Ishikawa (cell line): Measurements from ENCODE around the gene SOX1.

ENCODE experiments used
- CEBPB ChIP-seq: IDR thresholded peaks from 2 replicates; pipeline ENCODE4 v1.6.1; 2012
- CREB1 ChIP-seq: IDR thresholded peaks from 2 replicates; pipeline ENCODE4 v1.6.1; 2012; ENCODE audit warnings: low read depth
- EGR1 ChIP-seq: IDR thresholded peaks from 2 replicates; pipeline ENCODE4 v1.6.1; 2012
- EP300 ChIP-seq: IDR thresholded peaks from 2 replicates; pipeline ENCODE4 v1.6.1; 2012; ENCODE audit warnings: borderline replicate concordance
- FOXM1 ChIP-seq: IDR thresholded peaks from 2 replicates; pipeline ENCODE4 v1.6.1; 2012; ENCODE audit warnings: low read depth, borderline replicate concordance
- MAX ChIP-seq: IDR thresholded peaks from 2 replicates; pipeline ENCODE4 v1.6.1; 2012
- NFIC ChIP-seq: IDR thresholded peaks from 2 replicates; pipeline ENCODE4 v1.6.1; 2012
- RAD21 ChIP-seq: IDR thresholded peaks from 2 replicates; pipeline ENCODE4 v1.6.1; 2012; ENCODE audit warnings: low read depth
- TAF1 ChIP-seq: IDR thresholded peaks from 2 replicates; pipeline ENCODE4 v1.6.1; 2012; ENCODE audit warnings: low read depth, mild to moderate bottlenecking
- TCF12 ChIP-seq: IDR thresholded peaks from 2 replicates; pipeline ENCODE4 v1.6.1; 2012; ENCODE audit warnings: low read depth
- TEAD4 ChIP-seq: IDR thresholded peaks from 2 replicates; pipeline ENCODE4 v1.6.1; 2012
- YY1 ChIP-seq: IDR thresholded peaks from 2 replicates; pipeline ENCODE4 v1.6.1; 2012; ENCODE audit warnings: low read depth
- ZBTB7A ChIP-seq: IDR thresholded peaks from 2 replicates; pipeline ENCODE4 v1.6.1; 2012; ENCODE audit warnings: low read depth
- TF ChIP-seq, protein P1 (sequence below): IDR thresholded peaks from 2 replicates; pipeline ENCODE4 v1.6.1; 2012
- TF ChIP-seq, protein P2 (sequence below): IDR thresholded peaks from 2 replicates; pipeline ENCODE4 v1.6.1; 2012; ENCODE audit warnings: low read depth, mild to moderate bottlenecking

Gene SOX1

GRCh38 chr13:112069845-112070251, 2.9 kb downstream of the SOX1 start:
- TF ChIP-seq EGR1, result no peak
- TF ChIP-seq CEBPB, result no peak
- no peak for TF ChIP-seq RAD21
- TF ChIP-seq, protein P1, sequence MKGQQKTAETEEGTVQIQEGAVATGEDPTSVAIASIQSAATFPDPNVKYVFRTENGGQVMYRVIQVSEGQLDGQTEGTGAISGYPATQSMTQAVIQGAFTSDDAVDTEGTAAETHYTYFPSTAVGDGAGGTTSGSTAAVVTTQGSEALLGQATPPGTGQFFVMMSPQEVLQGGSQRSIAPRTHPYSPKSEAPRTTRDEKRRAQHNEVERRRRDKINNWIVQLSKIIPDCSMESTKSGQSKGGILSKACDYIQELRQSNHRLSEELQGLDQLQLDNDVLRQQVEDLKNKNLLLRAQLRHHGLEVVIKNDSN, result no peak
- no peak for TF ChIP-seq YY1
- no peak for TF ChIP-seq EP300
- TF ChIP-seq, protein P2, sequence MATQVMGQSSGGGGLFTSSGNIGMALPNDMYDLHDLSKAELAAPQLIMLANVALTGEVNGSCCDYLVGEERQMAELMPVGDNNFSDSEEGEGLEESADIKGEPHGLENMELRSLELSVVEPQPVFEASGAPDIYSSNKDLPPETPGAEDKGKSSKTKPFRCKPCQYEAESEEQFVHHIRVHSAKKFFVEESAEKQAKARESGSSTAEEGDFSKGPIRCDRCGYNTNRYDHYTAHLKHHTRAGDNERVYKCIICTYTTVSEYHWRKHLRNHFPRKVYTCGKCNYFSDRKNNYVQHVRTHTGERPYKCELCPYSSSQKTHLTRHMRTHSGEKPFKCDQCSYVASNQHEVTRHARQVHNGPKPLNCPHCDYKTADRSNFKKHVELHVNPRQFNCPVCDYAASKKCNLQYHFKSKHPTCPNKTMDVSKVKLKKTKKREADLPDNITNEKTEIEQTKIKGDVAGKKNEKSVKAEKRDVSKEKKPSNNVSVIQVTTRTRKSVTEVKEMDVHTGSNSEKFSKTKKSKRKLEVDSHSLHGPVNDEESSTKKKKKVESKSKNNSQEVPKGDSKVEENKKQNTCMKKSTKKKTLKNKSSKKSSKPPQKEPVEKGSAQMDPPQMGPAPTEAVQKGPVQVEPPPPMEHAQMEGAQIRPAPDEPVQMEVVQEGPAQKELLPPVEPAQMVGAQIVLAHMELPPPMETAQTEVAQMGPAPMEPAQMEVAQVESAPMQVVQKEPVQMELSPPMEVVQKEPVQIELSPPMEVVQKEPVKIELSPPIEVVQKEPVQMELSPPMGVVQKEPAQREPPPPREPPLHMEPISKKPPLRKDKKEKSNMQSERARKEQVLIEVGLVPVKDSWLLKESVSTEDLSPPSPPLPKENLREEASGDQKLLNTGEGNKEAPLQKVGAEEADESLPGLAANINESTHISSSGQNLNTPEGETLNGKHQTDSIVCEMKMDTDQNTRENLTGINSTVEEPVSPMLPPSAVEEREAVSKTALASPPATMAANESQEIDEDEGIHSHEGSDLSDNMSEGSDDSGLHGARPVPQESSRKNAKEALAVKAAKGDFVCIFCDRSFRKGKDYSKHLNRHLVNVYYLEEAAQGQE, result no peak
- no peak for TF ChIP-seq NFIC
- TF ChIP-seq CREB1, result no peak
- no peak for TF ChIP-seq MAX
- TF ChIP-seq FOXM1, result no peak

DNA sequence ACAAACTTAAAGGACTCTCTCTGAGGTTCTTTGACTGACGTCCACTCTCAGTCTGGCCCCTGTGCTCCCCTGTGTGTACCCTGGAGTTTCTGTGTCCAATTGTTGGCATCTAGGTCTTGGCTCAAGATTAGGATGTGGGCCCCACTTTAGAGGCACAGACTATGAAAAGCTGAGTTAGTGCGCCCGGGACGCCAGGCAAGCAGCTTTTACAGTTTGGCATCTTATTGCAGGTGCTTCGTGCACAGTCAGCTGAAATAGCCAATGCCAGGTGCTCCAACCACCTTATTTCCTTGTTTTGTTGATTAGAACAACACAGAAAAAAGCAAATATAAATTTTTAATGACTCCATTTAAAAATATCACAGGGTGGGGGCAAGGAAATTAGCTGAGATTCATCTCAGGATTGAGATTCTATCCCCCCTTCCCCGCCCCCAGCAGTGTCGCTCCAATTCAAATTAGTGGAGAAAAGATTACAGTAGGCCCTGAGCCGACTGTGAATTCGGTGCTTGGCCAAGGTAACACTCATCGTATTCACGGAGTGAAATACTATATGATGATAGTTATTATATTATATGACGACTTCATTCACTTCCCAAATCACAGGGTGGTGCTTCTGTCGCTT, 4.3 kb downstream of the SOX1 start:
- TF ChIP-seq, protein P1, result no peak
- TF ChIP-seq NFIC, result no peak
- TF ChIP-seq CREB1, result no peak
- no peak for TF ChIP-seq EP300
- no peak for TF ChIP-seq TEAD4
- no peak for TF ChIP-seq FOXM1
- TF ChIP-seq ZBTB7A, result no peak

GRCh38 chr13:112071723-112072533, 5.0 kb downstream of the SOX1 start:
- TF ChIP-seq FOXM1, result no peak
- TF ChIP-seq, protein P1, result no peak

GRCh38 chr13:112072534-112073244, 5.7 kb downstream of the SOX1 start:
- TF ChIP-seq CEBPB (no peak), MAX (no peak), TEAD4 (no peak), CREB1 (no peak), EP300 (no peak)
- TF ChIP-seq, protein P1, result no peak

DNA sequence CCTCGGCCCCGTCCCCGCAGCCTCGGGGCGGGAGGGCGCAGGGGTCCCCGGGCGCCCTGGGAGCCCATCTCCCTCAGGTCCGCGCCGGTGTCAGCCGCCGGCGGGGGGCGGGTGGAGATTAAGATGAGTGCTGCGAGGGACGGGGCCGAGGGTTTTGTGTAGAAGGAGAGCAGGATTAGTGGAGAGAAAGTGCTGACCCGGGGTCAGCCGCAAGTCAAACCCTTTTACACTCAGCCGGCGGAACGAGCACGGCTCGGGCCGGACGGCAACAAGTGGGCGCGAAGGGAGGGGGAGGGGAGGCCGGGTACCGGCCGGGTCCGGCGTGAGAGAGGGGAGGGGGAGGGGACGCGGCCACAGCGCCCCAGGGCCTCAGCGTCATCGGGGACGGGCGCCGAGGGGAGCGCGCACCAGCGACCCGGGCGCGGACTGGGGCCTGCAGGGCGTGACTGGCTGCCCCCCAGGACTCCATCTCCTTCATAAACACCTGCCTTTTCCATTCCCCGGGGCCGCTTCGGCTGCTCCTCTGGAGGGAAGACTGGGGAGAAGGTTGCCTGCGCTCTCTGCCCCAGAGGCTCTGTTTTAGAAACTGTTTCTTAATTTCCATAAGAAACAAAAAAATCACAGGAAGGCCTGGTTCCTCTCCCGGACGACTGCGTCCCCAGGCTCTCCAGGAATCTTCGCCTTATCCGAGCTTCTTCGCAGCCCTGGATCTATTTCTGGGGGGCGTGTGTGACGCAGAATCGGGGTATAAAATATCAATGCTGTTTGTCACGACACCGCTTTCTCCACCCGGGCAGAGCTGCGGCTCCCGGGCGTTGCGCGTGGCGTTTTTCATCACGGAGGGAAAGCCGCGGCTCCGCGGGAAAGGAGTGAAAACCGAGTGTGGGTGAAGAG, 6.5 kb downstream of the SOX1 start:
- no peak for TF ChIP-seq TEAD4
- TF ChIP-seq TCF12, result no peak
- no peak for TF ChIP-seq NFIC
- no peak for TF ChIP-seq CREB1
- no peak for TF ChIP-seq TAF1
- no peak for TF ChIP-seq CEBPB
- TF ChIP-seq EP300, result no peak
- TF ChIP-seq FOXM1, result no peak
- TF ChIP-seq, protein P1, result no peak
